ENCODE data around the gene EPS8L3.
"Not testable (repeated sequence)": the region's sequence is repeated elsewhere in the genome, so short reads cannot be mapped to it uniquely, and the experiment has no call there.

The EPS8L3 gene

GRCh38 chr1:109761227-109762038 lies 2.3 kb downstream of the EPS8L3 start:
- no peak for DNase-seq

GRCh38 chr1:109760581-109761226 lies 3.0 kb downstream of the EPS8L3 start:
- DNase-seq: no peak

GRCh38 chr1:109759513-109760334 lies 4.0 kb downstream of the EPS8L3 start:
- DNase-seq: no peak

GRCh38 chr1:109757936-109758786 lies 5.6 kb downstream of the EPS8L3 start:
- DNase-seq: no peak

GRCh38 chr1:109756848-109757521 lies 6.7 kb downstream of the EPS8L3 start:
- DNase-seq: no peak

- not testable (repeated sequence) for DNase-seq
Measured at GRCh38 chr1:109756325-109756724, 7.4 kb downstream of the EPS8L3 start.

GRCh38 chr1:109754738-109755137 lies 9.0 kb downstream of the EPS8L3 start:
- DNase-seq: no peak

GRCh38 chr1:109751531-109752260 lies 12.0 kb downstream of the EPS8L3 start:
- DNase-seq: no peak

- no peak for DNase-seq
Measured at GRCh38 chr1:109750920-109751319, 12.8 kb downstream of the EPS8L3 start.

- no peak for DNase-seq
Measured at GRCh38 chr1:109750241-109750882, 13.4 kb downstream of the EPS8L3 start.

- DNase-seq: no peak
Measured at GRCh38 chr1:109749221-109749620, 14.5 kb downstream of the EPS8L3 start.

- not testable (repeated sequence) for DNase-seq
Measured at GRCh38 chr1:109748311-109748710, 15.4 kb downstream of the EPS8L3 start.

- DNase-seq: no peak
Measured at GRCh38 chr1:109740615-109741373, 22.9 kb downstream of the EPS8L3 start, which contains the start of gene GSTM3. Gene GSTM3 (minus strand): TSS chr1:109741038. CDS start chr1:109740287, 751 bp downstream.

- peak; percentile 69 for DNase-seq
Measured at GRCh38 chr1:109739738-109740614, 23.7 kb downstream of the EPS8L3 start.

GRCh38 chr1:109733236-109733870 lies 30.4 kb downstream of the EPS8L3 start:
- no peak for DNase-seq

GRCh38 chr1:109732390-109732881 lies 31.3 kb downstream of the EPS8L3 start:
- DNase-seq: no peak

- DNase-seq: no peak
Measured at GRCh38 chr1:109730666-109731065, 33.1 kb downstream of the EPS8L3 start.

- DNase-seq: no peak
Measured at GRCh38 chr1:109728870-109729269, 34.9 kb downstream of the EPS8L3 start.
